HepG2 (cell line): ENCODE measurements around the gene OBP2B. TPM values are rescaled to one million over a fixed set of nuclear protein-coding genes. Genes with fewer than 3 reads are reported as not detected.
"Not testable (repeated sequence)": the region's sequence is repeated elsewhere in the genome, so short reads cannot be mapped to it uniquely, and the experiment has no call there.

Experiments used
- ATAC-seq: fragments of 200-7000 bp; cut with Tn5 transposase; 3 replicates; pipeline ENCODE4 v1.9.1; 2020; ENCODE audit warnings: mild to moderate bottlenecking, moderate library complexity
- BruUV-seq: library from RNA; stranded (reverse); fragments of 400-500 nt; replicated peaks from 2 replicates; lab custom pipeline; 2021; lab: Mats Ljungman, UMichigan
- CTCF ChIA-PET: fragments of 300-600 bp; formaldehyde crosslinking; extraction: SDS; loops from one replicate; lab custom pipeline; 2021; ENCODE audit warnings: low total read pairs, inconsistent platforms, low intra/inter-chr PET ratio; lab: Yijun Ruan, JAX
- POLR2A ChIA-PET: fragments of 350-600 bp; sonication (Branson Sonifier 250); formaldehyde crosslinking; loops from one replicate; lab custom pipeline; 2020; ENCODE audit warnings: antibody characterized with exemption, inconsistent platforms; lab: Yijun Ruan, JAX
- DNase-seq: peaks from one replicate; pipeline ENCODE4 v3.0.0-alpha.2; 2015; ENCODE audit warnings: low spot score
- FAIRE-seq: peaks from 3 replicates; lab custom pipeline; 2011; peaks lifted over from hg19 to GRCh38; lab: Jason Lieb, UNC
- H2AFZ ChIP-seq: one replicate; pipeline ENCODE4 v1.6.1; 2011; ENCODE audit warnings: low read length, inconsistent platforms
- H3K27ac ChIP-seq: fragments of 300-600 bp; 3 replicates; pipeline ENCODE4 v1.8.0; 2011; ENCODE audit warnings: mixed run types, mild to moderate bottlenecking, mixed read lengths, low read length, inconsistent platforms; ENCODE audit not compliant: insufficient read depth; ENCODE audit errors: extremely low read length
- H3K27me3 ChIP-seq, 2 experiments: fragments of 200-600 bp in 1 of 2; 2 replicates in 1 of 2; 3 replicates in 1 of 2; pipeline versions ENCODE4 v1.6.0 to v1.8.0; 2011; ENCODE audit warnings: low read length in 2 of 2, mild to moderate bottlenecking in 2 of 2, moderate library complexity in 2 of 2, inconsistent platforms in 1 of 2; ENCODE audit not compliant: insufficient read depth in 2 of 2, control insufficient read depth in 1 of 2
- H3K36me3 ChIP-seq, 2 experiments: fragments of 200-600 bp in 1 of 2; replicated peaks in 1 of 2; 2 replicates in 1 of 2; 3 replicates in 1 of 2; pipeline versions ENCODE4 v1.5.1 to v1.8.0; 2011; ENCODE audit warnings: low read length in 2 of 2, inconsistent platforms in 1 of 2; ENCODE audit not compliant: insufficient read depth in 2 of 2, control insufficient read depth in 1 of 2
- H3K4me1 ChIP-seq: 2 replicates; pipeline ENCODE4 v1.5.1; 2012; ENCODE audit warnings: low read length, inconsistent platforms; ENCODE audit not compliant: insufficient read depth
- H3K4me2 ChIP-seq: 2 replicates; pipeline ENCODE4 v1.6.0; 2011; ENCODE audit warnings: low read depth, low read length, inconsistent platforms
- H3K4me3 ChIP-seq, 3 experiments: fragments of 200-600 bp in 1 of 3; sonication (generic), shearing (Covaris generic) in 1 of 3; replicated peaks in 1 of 3; 2 replicates each; pipeline ENCODE4 v1.5.1; 2011 to 2016; ENCODE audit warnings: low read length in 3 of 3, inconsistent platforms in 2 of 3, low read depth in 2 of 3, mild to moderate bottlenecking in 2 of 3, control low read depth in 1 of 3, mixed read lengths in 1 of 3; ENCODE audit not compliant: insufficient read depth in 1 of 3
- H3K79me2 ChIP-seq: one replicate; pipeline ENCODE4 v1.6.1; 2011; ENCODE audit warnings: low read length, inconsistent platforms; ENCODE audit not compliant: insufficient read depth
- H3K9ac ChIP-seq: 2 replicates; pipeline ENCODE4 v1.6.0; 2011; ENCODE audit warnings: mild to moderate bottlenecking, low read depth, low read length, inconsistent platforms; ENCODE audit not compliant: insufficient read depth
- H3K9me3 ChIP-seq: 2 replicates; pipeline ENCODE4 v1.5.1; 2012; ENCODE audit warnings: mild to moderate bottlenecking, low read length
- H4K20me1 ChIP-seq: 2 replicates; pipeline ENCODE4 v1.6.0; 2011; ENCODE audit warnings: inconsistent platforms, mild to moderate bottlenecking, low read length, moderate library complexity; ENCODE audit not compliant: insufficient read depth
- ELF3 ChIP-seq: IDR thresholded peaks from 2 replicates; pipeline ENCODE4 v1.6.1; 2016; ENCODE audit warnings: missing genetic modification reagents, missing compliant biosample characterization
- KDM5A ChIP-seq: fragments of 200-600 bp; sonication (generic); IDR thresholded peaks from 2 replicates; pipeline ENCODE4 v1.7.0; 2018; ENCODE audit warnings: antibody characterized with exemption, mild to moderate bottlenecking, low read length, borderline replicate concordance
- ZBTB7A ChIP-seq: sonication (generic); formaldehyde crosslinking; IDR thresholded peaks from 2 replicates; pipeline ENCODE4 v1.8.0; 2022; ENCODE audit warnings: mild to moderate bottlenecking, missing genetic modification reagents
- ZMYM2 ChIP-seq: sonication (generic); formaldehyde crosslinking; IDR thresholded peaks from 2 replicates; pipeline ENCODE4 v1.8.0; 2022; ENCODE audit warnings: mild to moderate bottlenecking, missing genetic modification reagents
- WGBS: methylation state at CpG from one replicate; pipeline ENCODE4 v1.1.6; 2017; ENCODE audit warnings: low lambda C conversion rate; 5-methylcytosine and 5-hydroxymethylcytosine counted together
- in situ Hi-C: cut with HindIII; loops from 2 replicates; pipeline ENCODE4 v1.10.0; 2017; ENCODE audit warnings: low pct_unique_long_range_greater_than_20kb; ENCODE audit not compliant: extremely low pct_ligation_motif_present
- intact Hi-C: fragments of 100-400 bp; cut with micrococcal nuclease; formaldehyde crosslinking; loops from one replicate; pipeline ENCODE4 v1.10.0; 2022; ENCODE audit not compliant: unreplicated experiment
- polyA plus RNA-seq, 8 experiments: library from polyadenylated mRNA; depleted of rRNA in 3 of 8; stranded (reverse) in 7 of 8; unstranded in 1 of 8; fragments of >200 nt; fragmentation: Illumina TruSeq in 4 of 8; extraction: Trizol in 4 of 8; gene quantifications; 2 replicates each; pipeline versions ENCODE4 v1.2.1 to v1.2.3, GENCODE V29; 2011 to 2016; ENCODE audit warnings: low read depth in 4 of 8, missing spikeins in 1 of 8, mixed read lengths in 1 of 8; ENCODE audit not compliant: insufficient read depth in 1 of 8
- total RNA-seq, 5 experiments: library from RNA; depleted of rRNA; stranded (reverse); fragments of >200 nt; fragmentation: Illumina TruSeq; extraction: Trizol; gene quantifications; 2 replicates each; pipeline ENCODE4 v1.2.3, GENCODE V29; 2016; ENCODE audit warnings: low read depth in 1 of 5
- TF ChIP-seq, protein P1 (sequence below): sonication (generic); formaldehyde crosslinking; IDR thresholded peaks from 2 replicates; pipeline ENCODE4 v1.5.1; 2020; ENCODE audit warnings: mild to moderate bottlenecking, missing genetic modification reagents, moderate library complexity
- TF ChIP-seq, protein P2 (sequence below): sonication (generic); formaldehyde crosslinking; IDR thresholded peaks from 2 replicates; pipeline ENCODE4 v1.4.0; 2020; ENCODE audit warnings: mild to moderate bottlenecking, missing genetic modification reagents

The OBP2B gene
- total and polyA plus RNA-seq, 2 of the 13 experiments (the other 11 are each of a cell fraction or from before 2014, with no cell fraction given): not detected

DNA sequence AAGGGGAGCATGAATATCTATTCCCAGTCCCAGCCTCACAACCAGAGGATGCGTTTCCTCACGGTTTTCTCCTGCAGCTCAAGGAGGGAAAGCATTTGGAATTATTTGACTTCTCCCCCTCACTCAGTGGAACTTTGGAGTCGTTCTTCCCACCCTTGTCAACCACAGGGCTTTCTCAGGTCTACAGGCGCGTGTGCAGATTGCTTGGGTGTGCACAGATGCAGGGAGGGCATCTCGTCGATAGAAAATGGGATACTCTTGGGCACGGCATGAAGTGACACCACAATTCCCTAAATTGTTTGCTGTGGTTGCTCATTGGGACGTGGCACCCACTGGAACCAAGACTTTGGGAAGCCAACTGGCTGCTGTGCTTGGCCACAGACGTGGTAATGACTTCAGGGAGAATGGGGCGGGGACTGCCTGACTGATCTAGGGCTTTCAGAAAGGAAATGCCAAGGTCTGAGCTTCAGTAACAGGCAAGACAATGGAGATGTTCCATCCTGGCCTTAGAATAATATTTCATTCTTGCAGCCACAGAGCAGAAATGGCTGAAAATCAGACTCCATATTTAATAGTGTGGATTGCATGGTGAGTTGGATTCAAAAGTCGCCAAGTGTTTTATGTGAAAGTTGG is 12.2 kb upstream of the OBP2B start:
- no peak overlapping the region for H3K4me3 ChIP-seq
- WGBS: 13% methylated on average over 7 of the region's 12 CpGs
- in situ Hi-C loops: no loop called here
- peaks cover 9% of the 10 kb centered on the region for H3K4me1 ChIP-seq
- CTCF ChIA-PET: no interaction called here
- no peaks in the 10 kb centered on the region for H3K36me3 ChIP-seq
- H3K27ac ChIP-seq: no peak overlapping the region
- TF ChIP-seq, protein P1, sequence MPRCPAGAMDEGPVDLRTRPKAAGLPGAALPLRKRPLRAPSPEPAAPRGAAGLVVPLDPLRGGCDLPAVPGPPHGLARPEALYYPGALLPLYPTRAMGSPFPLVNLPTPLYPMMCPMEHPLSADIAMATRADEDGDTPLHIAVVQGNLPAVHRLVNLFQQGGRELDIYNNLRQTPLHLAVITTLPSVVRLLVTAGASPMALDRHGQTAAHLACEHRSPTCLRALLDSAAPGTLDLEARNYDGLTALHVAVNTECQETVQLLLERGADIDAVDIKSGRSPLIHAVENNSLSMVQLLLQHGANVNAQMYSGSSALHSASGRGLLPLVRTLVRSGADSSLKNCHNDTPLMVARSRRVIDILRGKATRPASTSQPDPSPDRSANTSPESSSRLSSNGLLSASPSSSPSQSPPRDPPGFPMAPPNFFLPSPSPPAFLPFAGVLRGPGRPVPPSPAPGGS (CRISPR knock-in tag): no peak
- TF ChIP-seq ELF3 (CRISPR knock-in tag) (no peak), ZMYM2 (CRISPR knock-in tag) (no peak), KDM5A (no peak), ZBTB7A (no peak)
- TF ChIP-seq, protein P2, sequence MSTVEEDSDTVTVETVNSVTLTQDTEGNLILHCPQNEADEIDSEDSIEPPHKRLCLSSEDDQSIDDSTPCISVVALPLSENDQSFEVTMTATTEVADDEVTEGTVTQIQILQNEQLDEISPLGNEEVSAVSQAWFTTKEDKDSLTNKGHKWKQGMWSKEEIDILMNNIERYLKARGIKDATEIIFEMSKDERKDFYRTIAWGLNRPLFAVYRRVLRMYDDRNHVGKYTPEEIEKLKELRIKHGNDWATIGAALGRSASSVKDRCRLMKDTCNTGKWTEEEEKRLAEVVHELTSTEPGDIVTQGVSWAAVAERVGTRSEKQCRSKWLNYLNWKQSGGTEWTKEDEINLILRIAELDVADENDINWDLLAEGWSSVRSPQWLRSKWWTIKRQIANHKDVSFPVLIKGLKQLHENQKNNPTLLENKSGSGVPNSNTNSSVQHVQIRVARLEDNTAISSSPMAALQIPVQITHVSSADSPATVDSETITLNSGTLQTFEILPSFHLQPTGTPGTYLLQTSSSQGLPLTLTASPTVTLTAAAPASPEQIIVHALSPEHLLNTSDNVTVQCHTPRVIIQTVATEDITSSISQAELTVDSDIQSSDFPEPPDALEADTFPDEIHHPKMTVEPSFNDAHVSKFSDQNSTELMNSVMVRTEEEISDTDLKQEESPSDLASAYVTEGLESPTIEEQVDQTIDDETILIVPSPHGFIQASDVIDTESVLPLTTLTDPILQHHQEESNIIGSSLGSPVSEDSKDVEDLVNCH (CRISPR knock-in tag): no peak
- TF ChIP-seq, all 625 proteins: peak for 0
- FAIRE-seq: no peak
- Histone ChIP-seq H2AFZ (no peak overlapping the region), H3K79me2 (no peaks in the 10 kb centered on the region), H3K4me2 (no peak overlapping the region), H4K20me1 (no peaks in the 10 kb centered on the region), H3K27me3 (peaks cover 0 to 12% of the 10 kb centered on the region in 2 experiments; a peak in 3 of 5 replicates), H3K9ac (no peak overlapping the region), H3K9me3 (no peaks in the 10 kb centered on the region)
- no peak for ATAC-seq
- no TSS peak for BruUV-seq
- intact Hi-C loops: no loop called here
- POLR2A ChIA-PET: no interaction called here
- no peak for DNase-seq

GRCh38 chr9:133218049-133218975 is 9.3 kb upstream of the OBP2B start:
- H3K4me3 ChIP-seq, H3K79me2 ChIP-seq, ATAC-seq, DNase-seq, CTCF ChIA-PET, H3K4me1 ChIP-seq, POLR2A ChIA-PET, H4K20me1 ChIP-seq, FAIRE-seq, H2AFZ ChIP-seq, H3K9ac ChIP-seq, H3K27me3 ChIP-seq, intact Hi-C loops, H3K27ac ChIP-seq, BruUV-seq, H3K4me2 ChIP-seq, H3K36me3 ChIP-seq, H3K9me3 ChIP-seq, in situ Hi-C loops: not testable (repeated sequence)
- 37% methylated on average over 19 of the region's 19 CpGs for WGBS
